GM19193 (cell line): ENCODE results near the gene OSBPL8.

ENCODE experiments used
- POLR2A ChIP-seq: IDR thresholded peaks from 4 replicates; pipeline ENCODE4 v1.6.1; 2011; ENCODE audit not compliant: insufficient read depth, insufficient read length; ENCODE audit errors: extremely low read depth

Gene OSBPL8

GRCh38 chr12:76470028-76470939, 89.3 kb downstream of the OSBPL8 start:
- no peak for TF ChIP-seq POLR2A

DNA sequence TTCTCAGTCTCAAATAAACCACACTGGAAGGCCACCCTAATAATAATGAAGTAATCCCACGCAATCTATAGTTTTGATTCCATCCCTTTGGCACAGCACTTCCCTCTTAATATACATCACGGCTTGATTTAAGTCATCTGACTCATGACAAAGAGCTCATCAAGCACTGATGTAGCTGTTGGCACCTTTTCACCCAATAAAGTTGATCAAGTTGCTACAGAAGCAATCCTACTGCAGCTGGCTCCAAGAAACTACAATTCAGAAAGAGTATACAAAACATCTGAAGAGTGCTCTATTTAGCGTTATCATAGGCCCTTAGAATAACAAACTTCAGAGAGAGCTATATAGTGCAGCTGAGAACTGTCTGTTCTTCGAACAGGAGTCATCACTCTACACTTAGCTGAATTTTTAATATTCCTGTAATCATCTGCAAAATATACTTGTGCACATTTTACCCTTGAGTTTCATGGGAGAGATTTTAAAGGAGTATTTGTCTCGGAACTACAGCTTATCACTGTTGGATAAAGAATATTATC, 94.9 kb downstream of the OSBPL8 start:
- TF ChIP-seq POLR2A = no peak

DNA sequence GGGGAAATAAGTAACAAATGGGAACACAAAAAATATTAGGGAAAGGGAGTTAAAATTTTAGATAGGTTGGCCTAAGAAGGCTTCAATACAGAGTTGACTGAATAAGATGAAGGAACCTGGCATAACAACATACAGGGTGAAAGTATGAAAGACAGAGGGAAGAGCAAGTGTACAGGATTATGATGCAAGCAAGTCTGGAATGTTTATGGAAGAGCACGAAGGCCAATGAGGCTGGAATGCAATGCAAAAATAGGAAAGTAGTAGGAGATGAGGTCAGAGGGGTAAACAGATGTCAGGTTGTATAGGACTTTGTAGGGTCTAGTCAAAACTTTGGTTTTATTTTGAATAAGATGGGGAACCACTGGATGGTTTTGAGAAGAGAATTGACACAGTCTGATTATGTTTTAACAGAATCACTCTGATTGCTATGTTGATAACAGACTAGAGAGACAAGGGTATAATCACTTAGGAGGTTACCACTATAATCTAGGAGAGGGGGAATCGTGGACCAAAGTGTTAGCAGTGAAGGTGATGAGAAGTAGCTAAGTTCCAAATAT, 96.8 kb downstream of the OSBPL8 start:
- no peak for TF ChIP-seq POLR2A

- TF ChIP-seq POLR2A = no peak
These were observed 98.8 kb downstream of the OSBPL8 start for GRCh38 chr12:76460807-76461206.

GRCh38 chr12:76457818-76458217, 101.8 kb downstream of the OSBPL8 start:
- TF ChIP-seq POLR2A = no peak

- TF ChIP-seq POLR2A = no peak
These were observed 102.6 kb downstream of the OSBPL8 start for GRCh38 chr12:76457010-76457409.

GRCh38 chr12:76455582-76456345, 103.8 kb downstream of the OSBPL8 start:
- no peak for TF ChIP-seq POLR2A

DNA sequence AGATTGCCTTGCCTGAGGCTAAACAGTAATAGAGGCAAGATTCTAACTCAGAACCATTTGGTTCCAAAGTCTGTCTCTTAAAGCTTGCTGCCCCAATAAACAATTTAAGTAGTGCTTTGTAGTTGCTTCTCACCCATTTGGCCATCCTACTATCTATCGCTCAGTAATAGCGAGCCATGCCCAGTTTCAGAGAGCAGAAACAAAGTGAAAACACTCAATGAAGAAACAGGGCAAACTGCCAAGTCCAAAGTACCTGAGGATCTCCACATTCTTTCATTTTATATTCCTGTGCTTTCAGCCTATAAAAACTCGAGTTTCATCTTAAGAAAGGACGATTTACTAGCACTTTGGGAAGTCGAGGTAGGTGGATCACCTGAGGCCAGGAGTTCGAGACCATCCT, 108.0 kb downstream of the OSBPL8 start:
- no peak for TF ChIP-seq POLR2A

DNA sequence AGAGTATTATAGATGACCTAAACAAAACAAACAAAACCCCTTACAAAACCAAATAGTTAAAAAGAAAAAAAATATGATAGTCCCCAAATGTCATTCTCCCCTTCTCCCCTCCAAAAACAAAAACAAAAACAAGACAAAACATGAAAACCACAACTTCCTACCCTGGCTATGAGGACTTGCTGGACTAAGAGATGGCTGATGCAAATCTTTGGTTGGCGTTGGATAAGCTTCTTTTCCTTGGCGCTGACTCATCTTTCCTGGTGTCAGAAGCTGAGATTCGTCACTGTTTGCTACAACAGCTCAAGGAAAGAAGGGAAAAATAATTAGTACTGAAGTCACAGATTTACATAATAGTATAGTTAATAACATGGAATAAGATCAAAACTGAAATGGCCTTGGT, 108.9 kb downstream of the OSBPL8 start:
- TF ChIP-seq POLR2A = no peak

GRCh38 chr12:76449993-76450392, 109.6 kb downstream of the OSBPL8 start:
- no peak for TF ChIP-seq POLR2A

DNA sequence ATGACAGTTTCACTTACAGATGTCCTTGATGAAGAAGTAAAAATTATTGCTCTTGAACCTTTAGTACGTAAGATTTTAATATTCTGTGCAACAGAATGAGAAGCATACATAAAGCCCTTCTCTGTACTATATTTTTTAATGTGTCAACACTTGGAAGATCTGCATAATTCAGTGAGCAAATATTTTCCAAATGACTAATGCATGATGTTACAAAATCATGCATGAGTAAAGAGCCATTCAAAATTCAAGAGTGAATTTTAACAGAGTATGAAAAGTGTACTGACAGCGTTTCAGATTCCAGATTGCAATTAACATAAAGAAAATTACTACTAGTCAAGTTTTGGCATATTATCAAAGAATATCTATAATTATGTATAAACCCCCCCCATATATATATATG, 110.0 kb downstream of the OSBPL8 start:
- TF ChIP-seq POLR2A = no peak

GRCh38 chr12:76449016-76449415, 110.6 kb downstream of the OSBPL8 start:
- no peak for TF ChIP-seq POLR2A

DNA sequence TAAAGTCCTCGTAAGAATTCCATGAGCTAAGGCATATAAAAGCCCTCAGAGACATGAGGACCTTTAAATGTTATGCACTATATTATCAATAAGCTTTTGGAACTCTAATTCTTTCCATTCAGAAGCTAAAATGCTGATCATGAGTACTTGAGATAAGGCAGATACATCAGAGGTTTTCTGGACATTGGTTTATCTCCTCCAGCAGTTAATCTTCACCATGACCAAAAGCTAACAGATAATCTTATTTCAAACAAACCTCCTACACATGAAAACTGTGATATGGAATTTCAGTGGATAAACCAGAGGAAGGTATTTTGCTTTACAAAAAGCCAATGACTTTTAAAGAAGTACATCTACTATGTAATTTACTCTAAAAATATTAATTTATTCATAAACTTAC, 113.5 kb downstream of the OSBPL8 start:
- no peak for TF ChIP-seq POLR2A

DNA sequence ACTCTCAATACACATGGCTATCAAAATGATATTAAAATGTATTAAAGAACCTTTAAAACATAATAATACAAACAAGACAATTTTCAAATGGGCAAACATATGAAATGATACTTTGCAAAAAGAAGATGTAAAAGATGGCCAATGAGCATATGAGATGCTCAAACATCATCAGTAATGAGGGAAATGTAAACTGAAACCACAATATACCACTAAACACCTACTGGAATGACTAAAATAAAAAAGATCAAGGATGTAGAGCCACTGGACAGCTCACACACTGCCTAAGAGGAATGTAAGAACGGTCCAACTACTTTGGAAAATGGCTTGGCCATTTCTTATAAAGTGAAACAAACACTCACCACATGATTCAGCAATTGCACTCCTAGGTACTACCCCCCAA, 114.1 kb downstream of the OSBPL8 start:
- TF ChIP-seq POLR2A = no peak

DNA sequence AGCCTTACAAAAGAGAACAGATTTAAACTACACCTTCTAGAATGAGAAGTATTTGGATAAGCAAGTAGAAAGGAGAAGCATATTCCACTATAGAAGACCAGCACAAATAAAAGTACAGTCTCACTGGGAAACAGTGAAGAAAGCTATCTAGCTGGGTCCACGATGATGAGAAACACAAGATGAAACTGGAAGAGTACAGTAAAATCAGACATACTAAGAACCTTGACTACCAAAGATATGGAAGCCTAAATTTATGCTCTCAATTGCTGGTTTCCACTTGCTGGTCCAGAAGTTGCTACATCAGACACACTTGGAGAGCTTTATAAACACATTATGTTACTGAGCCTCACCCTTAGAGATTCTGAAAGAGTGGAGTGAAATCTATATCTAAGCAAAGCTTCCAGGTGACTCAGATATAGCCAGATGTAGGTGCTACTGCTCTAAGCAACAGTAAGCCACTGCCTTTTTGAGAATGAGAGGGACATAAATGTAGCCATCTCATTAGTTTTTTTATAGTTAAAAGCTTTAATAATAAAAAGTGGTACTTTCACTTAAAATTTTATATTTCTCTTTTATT, 115.1 kb downstream of the OSBPL8 start:
- no peak for TF ChIP-seq POLR2A
